Spleen (tissue), 11 donors: ENCODE results near the gene GAS7. TPM values are rescaled to one million over a fixed set of nuclear protein-coding genes. Genes with fewer than 3 reads are reported as not detected.

Experiments used
- DNase-seq: peaks from one replicate; pipeline ENCODE4 v3.0.0-alpha.2; 2020
- H3K27ac ChIP-seq, 8 donors: fragments of 200-600 bp; sonication (generic) in 7 of 8; 1 replicate in 4 of 8; 2 replicates in 4 of 8; pipeline versions ENCODE4 v1.5.0 to v1.8.0; 2016 to 2021; ENCODE audit warnings: inconsistent platforms in 4 of 8, mild to moderate bottlenecking in 4 of 8, moderate library complexity in 1 of 8
- H3K27me3 ChIP-seq, 7 donors: fragments of 200-600 bp; sonication (generic) in 6 of 7; replicated peaks in 1 of 7; 1 replicate in 4 of 7; 2 replicates in 3 of 7; pipeline versions ENCODE4 v1.5.0 to v1.8.0; 2016 to 2021; ENCODE audit warnings: inconsistent platforms in 3 of 7, mild to moderate bottlenecking in 1 of 7
- H3K36me3 ChIP-seq, 6 donors: fragments of 200-600 bp; sonication (generic) in 5 of 6; 1 replicate in 4 of 6; 2 replicates in 2 of 6; pipeline versions ENCODE4 v1.5.0 to v1.8.0; 2016 to 2021; ENCODE audit warnings: inconsistent platforms in 2 of 6
- H3K4me1 ChIP-seq, 6 donors: fragments of 200-600 bp; sonication (generic) in 5 of 6; 1 replicate in 3 of 6; 2 replicates in 3 of 6; pipeline versions ENCODE4 v1.5.0 to v1.8.0; 2016 to 2021; ENCODE audit warnings: inconsistent platforms in 3 of 6
- H3K4me3 ChIP-seq, 8 donors: fragments of 200-600 bp; sonication (generic) in 7 of 8; 1 replicate in 4 of 8; 2 replicates in 4 of 8; pipeline versions ENCODE4 v1.5.0 to v1.8.0; 2016 to 2021; ENCODE audit warnings: inconsistent platforms in 4 of 8, mild to moderate bottlenecking in 4 of 8, moderate library complexity in 2 of 8
- H3K9me3 ChIP-seq, 8 donors: fragments of 200-600 bp; sonication (generic) in 7 of 8; 1 replicate in 4 of 8; 2 replicates in 4 of 8; pipeline versions ENCODE4 v1.5.0 to v1.8.0; 2016 to 2021; ENCODE audit warnings: inconsistent platforms in 4 of 8
- CTCF ChIP-seq, 11 experiments: fragments of 200-600 bp in 7 of 11; fragments of 450-650 bp in 4 of 11; sonication (generic) in 4 of 11; IDR thresholded peaks in 8 of 11; conservative IDR thresholded peaks in 3 of 11; 1 replicate in 7 of 11; 2 replicates in 4 of 11; pipeline versions ENCODE4 v1.4.0 to v1.8.0; 2016 to 2021; ENCODE audit warnings: antibody characterized with exemption in 11 of 11, inconsistent platforms in 4 of 11, mild to moderate bottlenecking in 1 of 11
- POLR2A ChIP-seq, 3 donors: fragments of 450-650 bp; IDR thresholded peaks; one replicate each; pipeline ENCODE4 v1.5.1; 2017; ENCODE audit warnings: antibody characterized with exemption in 3 of 3, mild to moderate bottlenecking in 1 of 3
- POLR2AphosphoS5 ChIP-seq, 3 donors: sonication (generic); formaldehyde crosslinking; IDR thresholded peaks; one replicate each; pipeline ENCODE4 v1.5.1; 2017; ENCODE audit warnings: antibody characterized with exemption in 3 of 3
- WGBS, 5 donors: extraction: QIAGEN DNeasy Blood & Tissue Kit in 3 of 5; methylation state at CpG; one replicate each; pipeline versions ENCODE4 v1.1.5 to v1.1.7; 2013 to 2018; 5-methylcytosine and 5-hydroxymethylcytosine counted together
- intact Hi-C: fragments of 100-400 bp; cut with DNase I; formaldehyde crosslinking; loops from one replicate; pipeline ENCODE4 v1.15.0; 2023; ENCODE audit warnings: low total_unique reads
- polyA plus RNA-seq, 3 donors: library from polyadenylated mRNA; stranded (reverse); fragments of 200-250 nt; gene quantifications; one replicate each; pipeline ENCODE4 v1.2.1, GENCODE V29; 2013
- total RNA-seq, 7 donors: library from RNA; depleted of rRNA in 3 of 7; stranded (reverse); fragments of >200 nt in 3 of 7; fragmentation: NEBNext Ultra II Directional in 4 of 7; extraction: Animal tissue kit (Norgen Biotek cat#: 25700) in 4 of 7; gene quantifications; one replicate each; pipeline versions ENCODE4 v1.1.0 to v1.2.1, GENCODE V29; 2016 to 2021
- donor health status: healthy with polysubstance abuse.
- donor health status: DM: no; HTN: no; CAD: no; lungs with moderate emphysema.
- donor health status: DM: no; HTN: no; CAD: no.
- donor health status: Bipolar disorder and iron deficiency.
- donor health status: healthy.
- donor health status: DM: no; HTN: no; CAD: no.
- donor health status: DM: yes; HTN: yes; CAD: no.

Gene GAS7
- total and polyA plus RNA-seq, 10 donors, result 4.1 to 127 (median 60.9) TPM

- no peak for TF ChIP-seq CTCF (IDR thresholded peaks at IDR 0.05 in 8 of 11, conservative IDR thresholded peaks at IDR 0.05 in 3 of 11)
- no peak for TF ChIP-seq POLR2A (IDR thresholded peaks at IDR 0.05)
- no peak for TF ChIP-seq POLR2AphosphoS5 (IDR thresholded peaks at IDR 0.05)
These were observed 167.3 kb downstream of the GAS7 start for GRCh38 chr17:10031127-10031526.

GRCh38 chr17:10029129-10029528 is 169.3 kb downstream of the GAS7 start:
- H3K27me3 ChIP-seq, result no peaks in the 10 kb centered on the region
- 72 to 84% (median 81%) methylated on average over 7 of the region's 7 CpGs for WGBS, 5 donors
- intact Hi-C loops, result no loop called here
- peak overlapping the region in 1 of 8 donors; percentile 40 for H3K27ac ChIP-seq
- no peak overlapping the region for H3K4me3 ChIP-seq
- H3K4me1 ChIP-seq, result peaks cover 17 to 89% (median 48%) of the 10 kb centered on the region in 6 donors
- TF ChIP-seq POLR2AphosphoS5 (IDR thresholded peaks at IDR 0.05) (no peak), POLR2A (IDR thresholded peaks at IDR 0.05) (no peak), CTCF (IDR thresholded peaks at IDR 0.05 in 8 of 11, conservative IDR thresholded peaks at IDR 0.05 in 3 of 11) (no peak)
- no peaks in the 10 kb centered on the region for H3K9me3 ChIP-seq
- no peak for DNase-seq
- peaks cover 0 to 15% (median 0%) of the 10 kb centered on the region in 6 donors for H3K36me3 ChIP-seq

More at GRCh38 chr17:10031127-10031526, 167.3 kb downstream of the GAS7 start:
- H3K4me3 ChIP-seq, result no peak overlapping the region
- no peak for DNase-seq
- WGBS, 5 donors, result 54 to 85% (median 72%) methylated on average over 3 of the region's 3 CpGs
- H3K9me3 ChIP-seq, result no peaks in the 10 kb centered on the region
- H3K27ac ChIP-seq, result peak overlapping the region in 4 of 8 donors; percentile 22 to 64 (median 44)
- intact Hi-C loops, result no loop called here
- peaks cover 14 to 91% (median 52%) of the 10 kb centered on the region in 6 donors for H3K4me1 ChIP-seq
- no peaks in the 10 kb centered on the region for H3K27me3 ChIP-seq
- peaks cover 0 to 14% (median 0%) of the 10 kb centered on the region in 6 donors for H3K36me3 ChIP-seq

- Histone ChIP-seq H3K9me3 (no peaks in the 10 kb centered on the region), H3K36me3 (peaks cover 0 to 25% (median 0%) of the 10 kb centered on the region in 6 donors), H3K4me3 (no peak overlapping the region), H3K27me3 (no peaks in the 10 kb centered on the region), H3K4me1 (peaks cover 2 to 89% (median 28%) of the 10 kb centered on the region in 6 donors), H3K27ac (no peak overlapping the region)
- DNase-seq, result no peak
- peak in 1 of 3 donors; percentile 34 for TF ChIP-seq POLR2AphosphoS5 (IDR thresholded peaks at IDR 0.05)
- no peak for TF ChIP-seq POLR2A (IDR thresholded peaks at IDR 0.05)
- WGBS, 5 donors, result 64 to 82% (median 74%) methylated on average over 21 of the region's 21 CpGs
- intact Hi-C loops, result no loop called here
These were observed 172.2 kb downstream of the GAS7 start for GRCh38 chr17:10025976-10026901.

- Histone ChIP-seq H3K4me3 (no peak overlapping the region), H3K36me3 (peaks cover 0 to 23% (median 0%) of the 10 kb centered on the region in 6 donors)
- 94 to 98% (median 97%) methylated on average over 6 of the region's 6 CpGs for WGBS, 5 donors
These were observed 173.2 kb downstream of the GAS7 start for GRCh38 chr17:10025224-10025623.

More at GRCh38 chr17:10025224-10025623, 173.2 kb downstream of the GAS7 start:
- peaks cover 0 to 89% (median 28%) of the 10 kb centered on the region in 6 donors for H3K4me1 ChIP-seq
- H3K27ac ChIP-seq, result no peak overlapping the region
- intact Hi-C loops, result no loop called here
- no peak for DNase-seq
- no peak for TF ChIP-seq POLR2AphosphoS5 (IDR thresholded peaks at IDR 0.05)
- no peak for TF ChIP-seq POLR2A (IDR thresholded peaks at IDR 0.05)
- no peak for TF ChIP-seq CTCF (IDR thresholded peaks at IDR 0.05 in 8 of 11, conservative IDR thresholded peaks at IDR 0.05 in 3 of 11)
- H3K9me3 ChIP-seq, result no peaks in the 10 kb centered on the region
- no peaks in the 10 kb centered on the region for H3K27me3 ChIP-seq
